GM18511 (cell line): Measurements from ENCODE around the gene LDB2.

Source experiments
- ATAC-seq: cut with Tn5 transposase; IDR thresholded peaks from one replicate; pipeline ENCODE4 v1.9.1; 2021; ENCODE audit warnings: mild to moderate bottlenecking, moderate library complexity; ENCODE audit not compliant: unreplicated experiment

LDB2 gene

DNA sequence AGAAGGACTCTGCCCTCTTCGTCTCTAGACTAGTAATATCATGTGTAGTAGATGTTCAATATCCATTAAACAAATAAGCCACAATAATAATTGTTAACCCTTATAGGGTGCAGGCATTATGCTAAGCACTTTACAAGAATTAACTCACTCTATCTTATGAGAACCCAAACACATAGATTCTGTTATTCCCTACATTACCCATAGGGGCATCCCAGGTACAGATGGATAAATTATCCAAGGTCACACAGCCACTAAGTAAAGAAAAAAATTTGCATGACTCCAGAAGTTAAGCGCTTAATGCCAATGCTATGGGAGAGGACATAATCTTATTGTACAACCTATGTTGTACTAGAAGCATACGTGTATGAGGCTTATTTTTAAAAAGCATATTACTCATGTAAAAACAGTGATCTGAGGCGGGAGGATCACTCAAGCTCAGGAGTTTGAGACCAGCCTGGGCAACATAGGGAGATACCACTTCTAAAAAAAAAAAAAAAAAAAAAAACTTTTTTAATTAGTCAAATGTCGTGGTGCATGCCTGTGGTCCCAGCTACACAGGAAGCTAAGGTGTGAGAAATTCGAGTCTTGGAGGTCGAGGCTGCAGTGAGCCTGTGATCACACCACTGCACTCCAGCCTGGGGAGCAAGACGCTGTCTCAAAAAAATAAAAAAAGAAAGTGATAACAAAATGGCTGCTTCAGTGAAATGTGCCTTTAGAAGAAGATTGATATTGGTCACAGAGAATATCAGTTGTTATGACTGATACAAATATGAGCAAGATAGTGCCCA lies 13.6 kb downstream of the LDB2 start:
- no peak for ATAC-seq

DNA sequence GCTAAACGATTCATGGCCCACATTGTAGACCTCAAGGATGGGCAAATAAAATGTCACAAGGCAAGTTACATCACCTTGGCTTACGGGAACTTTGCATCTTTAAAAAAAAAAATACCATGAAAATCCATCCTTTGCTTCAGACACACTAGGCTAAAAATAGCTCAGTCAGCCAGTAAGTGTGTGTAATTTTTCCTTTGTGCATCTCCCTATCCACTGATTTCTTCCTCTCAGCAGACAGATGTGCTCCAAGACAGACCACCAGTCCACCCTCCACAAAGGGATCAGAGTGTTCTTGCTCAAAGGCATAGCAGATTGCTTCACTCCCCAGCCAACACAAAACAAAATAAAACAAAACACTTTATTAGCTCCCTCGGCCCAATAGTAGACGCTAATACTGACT lies 14.6 kb downstream of the LDB2 start:
- no peak for ATAC-seq

DNA sequence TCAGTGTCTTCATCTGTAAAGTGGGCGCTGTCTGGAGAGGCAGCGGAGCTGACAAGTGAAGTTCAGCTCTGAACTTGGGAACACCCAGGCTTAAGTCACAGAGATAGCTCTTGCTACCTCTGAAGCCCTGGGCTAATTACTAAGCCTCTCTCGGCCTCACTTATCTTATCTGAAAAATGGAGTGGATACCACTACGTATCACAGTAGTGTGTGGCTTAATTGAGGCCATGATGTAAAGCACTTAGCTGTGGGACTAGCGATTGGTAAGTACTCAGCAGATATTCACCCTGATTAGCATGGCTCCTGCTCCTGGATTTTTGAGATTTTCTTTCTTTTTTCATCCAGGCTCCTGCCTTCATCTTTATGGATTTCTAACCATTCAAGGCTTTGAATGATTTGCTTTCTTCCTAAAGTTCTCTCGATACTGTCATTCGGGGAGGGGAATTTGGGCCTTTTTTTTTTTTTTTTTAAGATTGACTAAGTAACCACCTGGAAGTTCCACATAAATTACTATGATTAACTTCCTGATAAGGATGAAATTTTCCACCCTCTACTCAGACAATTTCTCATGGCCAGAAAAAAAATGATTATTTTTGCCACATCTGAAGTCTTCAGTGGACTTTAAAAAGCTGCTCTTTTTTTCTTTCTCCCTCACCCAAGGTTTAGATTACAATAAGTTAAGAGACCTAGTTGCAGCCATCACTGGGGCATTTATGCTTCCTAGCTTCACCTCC lies 17.1 kb downstream of the LDB2 start:
- no peak for ATAC-seq

DNA sequence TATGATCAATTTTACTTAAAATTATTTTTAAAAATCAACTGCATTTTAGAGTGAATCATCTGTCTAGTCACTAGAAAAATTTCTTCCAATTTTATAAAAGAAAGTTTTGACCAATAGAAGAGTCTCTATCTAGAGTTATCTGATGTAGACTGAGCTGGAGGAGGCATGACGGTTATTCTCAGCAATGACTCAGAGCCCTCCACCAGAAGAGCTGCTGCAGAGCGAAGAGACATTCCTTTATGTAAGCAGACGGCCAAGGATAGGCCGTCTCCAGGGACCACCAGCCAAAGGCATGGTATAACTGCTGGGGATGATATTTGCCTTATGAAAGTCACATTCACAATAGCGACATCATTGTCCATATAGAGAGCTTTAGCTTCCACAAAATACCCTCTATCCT lies 23.0 kb downstream of the LDB2 start:
- no peak for ATAC-seq

DNA sequence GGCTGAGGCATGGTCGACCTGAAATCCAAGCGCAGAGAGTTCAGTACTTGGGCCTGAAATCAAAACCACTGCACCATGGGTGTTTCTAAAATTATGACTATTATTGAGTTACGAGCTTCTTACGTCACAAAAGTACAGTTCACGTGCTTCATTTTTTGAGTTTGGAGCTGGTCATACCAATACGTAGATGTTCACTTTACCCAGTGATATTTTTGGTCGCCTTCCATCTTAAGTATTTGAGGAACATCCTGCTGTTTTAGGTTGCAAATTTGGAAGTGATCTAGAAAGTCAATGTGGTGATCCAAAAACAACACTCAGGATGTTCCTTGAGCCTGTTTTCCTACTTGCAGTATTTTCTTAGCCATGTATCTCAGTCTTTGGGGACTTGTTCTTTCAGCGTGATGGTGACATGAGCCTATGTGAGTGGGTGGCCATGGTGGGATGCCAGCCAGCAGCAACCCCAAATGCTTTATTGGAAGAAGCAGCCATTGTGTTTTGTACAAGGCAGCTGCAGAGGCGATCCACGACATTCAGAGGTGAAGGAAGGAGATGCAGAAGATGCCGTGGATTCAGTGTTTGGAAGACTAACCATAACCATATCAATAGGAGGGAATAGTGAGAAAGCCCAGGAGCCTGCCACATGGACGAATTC lies 28.7 kb downstream of the LDB2 start:
- no peak for ATAC-seq

DNA sequence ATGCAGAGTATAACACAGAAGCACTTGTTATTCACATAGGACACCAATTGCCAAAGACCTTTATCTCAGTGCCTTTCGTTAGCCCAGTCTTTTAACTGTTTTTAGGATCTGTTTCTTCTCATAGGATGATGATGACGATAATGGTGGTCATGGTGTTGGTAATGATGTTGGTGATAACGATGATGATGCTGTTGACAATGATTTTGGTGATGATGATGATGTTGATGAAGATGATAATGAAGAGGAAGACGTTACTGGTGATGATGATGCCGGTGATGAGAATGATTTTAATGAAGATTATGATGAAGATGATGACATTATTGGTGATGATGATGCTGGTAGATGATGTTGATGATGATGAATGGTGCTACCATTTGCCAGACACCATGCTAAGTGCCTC lies 29.8 kb downstream of the LDB2 start:
- ATAC-seq = no peak

DNA sequence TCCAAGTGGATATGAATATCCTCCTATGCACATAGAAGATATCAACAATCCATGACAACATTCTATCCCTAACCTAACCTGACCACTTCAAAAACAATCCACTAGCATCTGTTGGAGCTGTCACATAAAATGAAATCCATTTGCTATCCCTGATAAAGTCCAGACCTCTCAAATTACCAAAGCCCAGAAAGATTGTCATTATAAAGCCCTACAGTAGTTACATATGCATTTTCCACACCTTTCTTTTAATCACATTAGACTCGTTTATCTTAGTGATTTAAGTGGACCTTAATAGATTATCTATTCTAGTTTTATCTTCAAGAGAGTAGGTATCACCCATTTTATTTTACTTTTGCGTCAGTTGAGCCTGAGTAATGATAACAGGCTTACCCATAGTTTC lies 30.6 kb downstream of the LDB2 start:
- ATAC-seq = no peak

DNA sequence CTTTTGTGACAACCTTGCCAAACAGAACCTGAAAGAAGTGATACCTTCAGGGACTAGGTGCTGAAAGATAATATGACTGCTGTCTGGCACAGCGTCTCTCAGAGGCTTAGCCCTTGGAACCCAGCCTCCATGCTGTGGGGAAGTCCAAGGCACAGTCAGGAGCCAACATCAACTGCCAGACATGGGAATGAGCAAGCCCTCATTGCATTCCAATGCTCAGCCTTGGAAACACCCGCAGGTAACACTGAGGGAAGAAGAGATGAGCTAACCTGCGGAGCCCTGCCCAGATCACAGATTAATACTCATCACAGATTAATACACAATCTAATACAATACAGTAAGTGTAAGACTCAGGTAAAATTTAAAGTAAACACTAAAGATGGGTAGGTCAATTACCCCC lies 31.5 kb downstream of the LDB2 start:
- no peak for ATAC-seq

DNA sequence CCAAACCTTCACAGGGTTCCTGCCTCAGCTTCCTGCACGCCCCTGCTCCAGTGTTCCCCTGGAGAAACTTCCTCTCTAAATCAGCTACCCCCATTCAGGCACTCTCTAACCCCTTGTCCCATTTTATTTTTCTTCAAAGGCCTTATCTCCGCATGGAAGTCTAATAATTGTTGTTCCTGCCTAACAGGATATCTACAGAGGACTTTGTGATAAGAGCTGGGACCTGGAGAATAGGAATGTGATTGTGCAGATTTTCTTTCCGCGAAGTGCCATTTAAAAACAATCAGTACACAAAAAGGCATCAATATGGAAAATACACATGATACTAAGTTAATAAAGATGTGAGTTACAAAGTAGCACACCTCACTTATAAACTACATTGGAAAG lies 32.6 kb downstream of the LDB2 start:
- ATAC-seq = no peak

DNA sequence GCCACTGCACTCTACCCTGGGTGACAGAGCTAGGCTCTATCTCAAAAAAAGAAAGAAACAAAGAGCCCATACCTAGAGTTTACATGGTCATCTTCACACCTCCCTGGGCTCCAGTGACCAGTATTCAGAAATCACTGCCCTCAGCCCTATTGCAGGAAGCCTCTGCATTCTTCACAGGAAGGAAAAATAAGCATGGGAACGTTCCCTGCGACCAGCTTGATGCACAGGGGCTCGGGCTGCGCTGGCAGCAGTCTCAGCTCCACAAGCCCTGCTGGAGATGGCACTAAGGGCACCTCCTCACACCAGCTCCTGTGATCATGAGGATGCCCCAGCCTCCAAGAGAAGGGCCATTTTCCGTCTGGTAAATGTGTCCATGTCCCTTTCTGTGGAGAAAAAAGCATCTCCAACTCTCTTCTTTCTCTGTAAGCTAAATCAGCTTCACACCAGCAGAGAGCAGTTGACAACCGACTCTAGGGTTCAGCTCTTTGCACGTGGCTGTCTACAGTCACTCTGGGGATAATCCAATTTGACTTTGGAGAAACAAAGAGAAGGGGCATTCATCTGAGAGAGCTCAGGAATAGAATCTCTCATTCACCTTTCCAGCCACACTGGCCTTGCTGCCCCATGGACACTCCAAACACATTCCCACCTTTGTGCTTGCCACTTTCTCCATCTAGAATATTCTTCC lies 33.1 kb downstream of the LDB2 start:
- ATAC-seq = no peak

DNA sequence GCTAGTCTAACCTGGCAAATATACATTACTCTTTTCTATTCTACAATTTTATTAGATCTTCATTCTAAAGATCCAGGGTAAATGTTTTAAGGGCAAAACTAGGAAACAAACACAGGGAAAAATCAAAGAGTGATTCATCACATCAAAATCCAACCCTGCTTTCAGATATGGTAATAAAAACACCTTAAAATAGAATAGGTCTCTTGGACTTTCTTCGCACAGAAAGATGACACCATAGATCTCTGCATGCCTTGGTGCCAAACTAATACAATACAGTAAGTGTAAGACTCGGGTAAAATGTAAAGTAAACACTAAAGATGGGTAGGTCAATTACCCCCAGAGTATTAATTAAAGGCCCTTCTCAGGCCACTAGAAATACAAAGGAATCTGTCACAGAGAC lies 34.2 kb downstream of the LDB2 start:
- ATAC-seq = no peak

DNA sequence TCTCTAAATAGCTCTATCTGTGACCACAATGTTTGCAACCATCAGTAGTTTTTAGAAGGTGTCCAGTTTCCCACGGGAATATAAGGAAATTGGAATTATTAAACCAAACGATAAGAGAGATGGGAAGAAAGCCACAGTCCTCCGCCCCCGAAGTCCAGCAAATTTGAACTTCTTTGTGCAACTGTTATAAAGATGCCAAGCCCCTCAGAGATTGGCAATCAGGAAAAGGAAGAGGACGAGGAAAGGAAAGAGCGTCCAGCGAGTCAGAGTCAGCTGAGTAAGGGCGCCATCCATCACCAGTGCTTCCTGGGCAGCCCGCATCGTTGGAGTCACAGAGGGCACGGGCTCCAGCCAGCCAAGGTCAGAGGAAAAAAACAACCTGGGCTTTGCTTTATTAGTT lies 35.7 kb downstream of the LDB2 start:
- no peak for ATAC-seq

DNA sequence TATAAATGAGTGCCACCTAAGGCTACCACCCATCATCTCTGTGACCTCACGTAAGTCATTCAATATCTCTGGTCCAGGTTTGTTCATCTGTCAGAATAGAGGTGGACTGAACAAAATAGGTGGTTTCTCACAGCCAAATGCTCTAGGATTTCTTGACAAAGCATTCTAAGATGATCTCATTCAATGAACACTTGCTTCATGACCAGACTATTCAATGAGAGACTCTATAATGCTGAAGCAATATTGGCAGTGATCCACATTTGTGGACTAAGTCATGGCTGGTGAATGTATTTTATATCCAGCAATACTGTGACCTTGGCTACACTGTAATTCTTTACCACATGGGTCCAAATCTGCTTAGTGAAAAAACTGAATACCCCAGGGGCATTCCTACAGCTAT lies 37.9 kb downstream of the LDB2 start:
- ATAC-seq = no peak

DNA sequence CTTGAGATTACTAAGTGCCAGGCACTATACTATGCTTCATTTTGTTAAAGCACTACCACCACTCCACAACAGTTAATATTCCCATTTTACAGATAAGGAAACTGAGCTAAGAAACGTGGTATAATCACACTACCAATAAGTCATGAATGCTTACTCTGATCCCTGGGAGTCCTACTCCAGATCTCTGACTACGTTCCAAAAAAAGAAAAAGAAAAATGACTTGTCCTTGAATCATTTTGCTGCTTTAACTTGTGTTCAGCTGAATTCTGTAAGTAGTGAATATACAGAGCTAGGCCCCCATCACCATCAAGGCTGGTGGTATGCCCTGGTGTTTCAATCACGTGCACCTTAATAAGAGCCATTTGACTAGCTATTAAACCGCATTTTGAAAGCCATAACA lies 39.4 kb downstream of the LDB2 start:
- no peak for ATAC-seq

DNA sequence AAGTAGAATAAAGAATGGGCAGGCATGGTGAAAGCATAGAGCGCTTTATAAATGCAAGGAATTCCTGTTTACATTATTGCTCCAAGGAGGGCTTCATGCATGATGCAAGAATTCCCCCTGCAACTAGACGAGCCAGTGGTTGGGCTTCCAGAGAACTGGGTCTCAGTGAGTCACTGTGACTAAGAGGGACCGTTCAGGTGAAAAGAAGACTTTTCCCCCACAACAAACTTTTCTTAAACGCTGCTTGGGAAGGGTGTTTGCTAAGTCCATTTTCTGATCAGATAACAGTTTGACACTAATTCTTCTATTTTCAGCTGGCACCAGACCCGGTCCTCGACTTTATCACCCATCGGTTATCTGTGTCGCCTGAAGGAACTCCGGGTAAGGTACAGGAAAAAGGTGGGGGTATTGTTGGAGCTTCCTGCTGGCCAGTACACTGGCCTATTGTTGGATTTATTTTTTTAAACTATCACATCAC lies 40.1 kb downstream of the LDB2 start:
- no peak for ATAC-seq

DNA sequence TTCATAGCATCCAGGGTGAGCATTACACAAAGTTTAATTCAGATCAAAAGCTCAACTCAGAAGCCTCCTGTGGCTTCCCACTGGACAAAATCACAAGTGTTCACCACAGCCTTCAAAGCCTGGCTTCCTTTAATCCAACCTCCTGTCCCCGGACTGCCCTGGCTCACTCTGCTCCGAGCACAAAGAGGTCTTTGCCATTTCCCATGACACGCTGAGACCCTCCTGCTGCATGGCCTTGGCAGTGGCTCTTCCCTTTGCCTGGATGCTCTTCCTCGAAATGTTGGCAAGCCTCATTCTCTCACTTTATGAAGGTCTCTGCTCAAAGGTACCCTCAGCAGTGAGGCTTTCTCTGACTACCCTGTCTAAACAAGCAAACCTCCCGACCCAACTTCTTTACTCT lies 41.0 kb downstream of the LDB2 start:
- ATAC-seq = no peak

DNA sequence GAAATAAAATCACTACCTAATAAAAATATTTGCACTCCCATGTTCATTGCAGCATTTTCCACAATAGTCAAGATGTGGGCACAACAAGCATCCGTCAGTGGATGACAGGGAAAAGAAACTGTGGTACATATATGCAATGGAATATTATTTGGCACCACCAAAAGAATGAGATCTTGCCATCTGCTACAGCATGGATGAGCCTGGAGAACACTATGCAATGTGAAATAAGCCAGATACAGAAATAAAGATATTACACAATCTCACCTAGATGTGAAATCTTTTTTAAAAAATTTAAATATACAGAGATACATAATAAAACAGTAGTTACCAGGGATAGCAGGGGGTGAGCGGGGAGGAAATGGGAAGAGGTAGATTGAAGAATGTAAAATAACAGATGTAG lies 44.8 kb downstream of the LDB2 start:
- ATAC-seq = no peak

DNA sequence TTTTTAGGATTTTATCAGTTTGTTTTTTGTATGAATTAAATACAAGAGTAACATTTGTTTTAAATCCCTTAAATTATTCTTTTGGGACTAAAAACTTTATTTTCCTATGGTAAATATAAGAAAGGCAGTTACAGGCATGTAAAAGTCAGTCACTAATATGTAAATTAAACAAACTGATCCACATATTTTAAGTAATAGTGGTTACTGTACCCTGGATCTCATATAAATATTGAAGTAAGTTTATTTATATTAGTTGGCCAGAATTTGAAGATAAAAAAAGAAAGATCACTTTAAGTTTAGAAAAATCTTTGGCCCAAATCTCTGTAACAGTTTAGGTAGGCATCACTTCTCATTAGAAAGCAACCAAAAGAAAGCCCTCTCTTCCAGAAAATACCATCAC lies 45.8 kb downstream of the LDB2 start:
- ATAC-seq = no peak

DNA sequence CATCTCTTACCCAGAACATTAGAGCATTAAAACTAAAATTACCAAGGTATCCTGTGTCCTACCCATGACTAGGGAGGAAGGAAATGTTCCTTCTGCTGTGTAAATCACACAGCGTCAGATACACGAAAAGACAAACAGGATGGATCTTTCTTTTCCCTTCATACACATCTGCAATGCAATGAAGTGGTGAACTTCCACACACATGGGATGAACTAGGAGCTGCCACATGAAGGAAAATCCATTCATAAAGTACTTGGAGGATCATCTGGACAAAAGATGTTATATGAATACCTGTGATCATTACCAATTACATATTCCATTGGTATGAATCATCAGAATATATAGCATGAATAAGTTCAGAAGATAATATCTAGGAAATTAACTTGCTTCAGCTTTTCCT lies 46.2 kb downstream of the LDB2 start:
- no peak for ATAC-seq

DNA sequence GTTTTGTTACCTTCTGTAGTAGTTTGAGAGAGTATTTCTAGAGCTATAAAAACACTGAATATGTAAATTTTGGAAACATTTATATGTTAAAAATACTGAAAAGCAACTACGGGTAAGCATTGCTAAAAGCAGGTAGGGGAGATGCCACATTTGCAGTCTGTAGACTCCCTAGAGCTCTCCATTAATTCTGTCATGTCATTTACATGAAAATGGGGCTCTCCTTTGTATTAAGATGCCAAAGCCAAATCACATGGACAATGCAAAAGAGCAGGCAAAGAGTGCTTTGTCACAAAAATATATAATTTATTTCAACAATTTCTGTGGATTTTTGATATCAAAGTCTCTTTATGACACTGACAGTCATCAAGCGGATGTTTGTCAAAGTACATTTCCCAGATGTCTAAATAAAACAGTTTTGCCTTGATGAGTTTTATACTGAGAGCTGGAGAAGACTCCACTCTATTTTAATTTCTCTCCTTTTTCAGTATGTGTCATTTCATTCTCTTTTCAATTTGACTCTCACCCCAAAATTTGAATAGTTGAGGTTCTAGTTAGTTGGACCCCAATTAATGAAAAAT lies 51.8 kb downstream of the LDB2 start:
- ATAC-seq = no peak
